ENCODE data around the gene LRRC8C.

DNA sequence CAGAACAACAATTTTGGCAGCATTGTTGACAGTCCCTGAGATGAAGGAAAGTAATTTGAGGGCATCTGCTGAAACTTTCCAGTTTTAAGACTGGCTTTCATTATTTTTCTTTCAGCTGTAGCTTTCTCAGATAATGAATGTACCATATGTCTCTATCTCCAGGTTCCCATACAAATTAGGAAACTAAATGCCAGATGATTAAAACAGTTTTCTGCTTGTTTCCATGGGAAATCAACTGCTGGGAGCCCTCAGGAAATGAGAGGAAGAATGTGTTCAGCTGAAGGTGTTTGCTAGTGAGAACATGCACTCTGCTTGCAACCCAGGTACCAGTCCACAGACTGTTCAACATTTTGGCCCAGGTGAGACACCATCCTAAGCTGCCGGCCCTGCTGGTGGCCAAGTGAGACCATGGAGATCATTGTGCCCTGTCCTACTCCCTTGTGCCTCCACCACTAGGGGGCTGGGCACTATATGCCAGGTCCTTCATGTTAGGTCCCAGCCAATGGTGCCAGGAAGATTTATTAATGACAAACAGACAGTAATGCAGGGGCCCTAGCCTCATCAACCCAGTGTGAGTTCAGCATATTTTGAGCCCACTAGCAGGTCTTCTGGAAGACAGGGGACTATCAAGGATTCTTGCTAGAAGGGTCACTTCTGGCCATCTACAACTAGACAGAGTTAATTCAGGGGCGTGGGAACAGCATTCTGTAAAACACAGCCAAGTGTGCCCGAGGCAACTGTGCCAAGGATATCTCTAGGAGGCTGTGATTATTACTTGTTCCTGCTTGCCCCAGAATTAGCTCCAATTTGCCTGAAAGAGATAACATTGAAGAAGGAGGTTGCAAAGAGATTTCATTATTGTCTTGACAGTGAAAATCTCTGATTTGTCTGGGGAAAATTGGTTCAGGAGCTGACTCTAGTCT lies 17.0 kb upstream of the LRRC8C start:
- TF ChIP-seq EZH2 (IDR thresholded peaks at IDR 0.05; ENCODE audit: insufficient read depth, low read length): no peak
- TF ChIP-seq CTCF (IDR thresholded peaks at IDR 0.05; ENCODE audit: insufficient read depth, low read depth, low read length): no peak

All from astrocyte (in vitro differentiated cells and primary cell).